PC-3 (cell line): Measurements from ENCODE around the gene NBEAL1.

Source experiments
- CTCF ChIP-seq: fragments of 300-600 bp; sonication (generic); conservative IDR thresholded peaks from 2 replicates; pipeline ENCODE4 v1.5.1; 2017; ENCODE audit warnings: antibody characterized with exemption, low read depth, mild to moderate bottlenecking, low read length
- EZH2 ChIP-seq: fragments of 300-600 bp; sonication (generic); IDR thresholded peaks from one replicate; pipeline ENCODE4 v1.6.1; 2017; ENCODE audit warnings: antibody characterized with exemption, mild to moderate bottlenecking, low read length; ENCODE audit not compliant: unreplicated experiment

- TF ChIP-seq CTCF (no peak), EZH2 (no peak)
Measured at GRCh38 chr2:203043226-203043625, 28.6 kb downstream of the NBEAL1 start.
